Erythroblast (primary cell): ENCODE data around the gene NTS.

Experiments
- GATA1 ChIP-seq: IDR thresholded peaks from 2 replicates; pipeline ENCODE4 v1.6.1; 2011; ENCODE audit warnings: low read depth, mild to moderate bottlenecking, control low read depth, low read length, moderate library complexity
- POLR2A ChIP-seq: IDR thresholded peaks from 2 replicates; pipeline ENCODE4 v1.6.1; 2011; ENCODE audit warnings: mild to moderate bottlenecking, low read length

- TF ChIP-seq POLR2A (no peak), GATA1 (no peak)
These were observed 6.9 kb upstream of the NTS start for GRCh38 chr12:85866986-85867776.
